GM12801 (cell line): Measurements from ENCODE around the gene TC2N.

Source experiments
- TF ChIP-seq, protein P1 (sequence below): IDR thresholded peaks from one replicate; pipeline ENCODE4 v1.5.1; 2011; ENCODE audit warnings: control low read depth; ENCODE audit not compliant: insufficient read length; ENCODE audit errors: extremely low read depth

Gene TC2N

DNA sequence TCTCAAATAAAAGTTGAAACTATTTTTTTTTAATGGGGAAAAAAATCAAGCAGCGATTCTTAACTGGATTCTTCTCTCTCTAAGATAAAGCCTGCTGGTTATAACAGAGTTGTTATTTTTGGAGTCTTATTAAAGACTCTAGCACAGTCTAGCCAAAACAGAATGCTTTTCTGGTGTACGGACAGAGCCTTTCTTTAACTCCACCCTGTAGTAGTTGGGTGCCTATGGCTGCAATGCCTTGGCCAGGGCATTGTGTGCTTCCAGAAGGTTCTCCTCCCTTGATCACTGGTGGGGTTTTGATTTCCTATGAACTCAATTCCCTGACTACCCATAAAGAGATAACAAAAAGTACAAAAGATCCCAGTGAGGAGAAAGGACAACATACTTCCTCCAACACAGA is 35.7 kb upstream of the TC2N start:
- TF ChIP-seq, protein P1, sequence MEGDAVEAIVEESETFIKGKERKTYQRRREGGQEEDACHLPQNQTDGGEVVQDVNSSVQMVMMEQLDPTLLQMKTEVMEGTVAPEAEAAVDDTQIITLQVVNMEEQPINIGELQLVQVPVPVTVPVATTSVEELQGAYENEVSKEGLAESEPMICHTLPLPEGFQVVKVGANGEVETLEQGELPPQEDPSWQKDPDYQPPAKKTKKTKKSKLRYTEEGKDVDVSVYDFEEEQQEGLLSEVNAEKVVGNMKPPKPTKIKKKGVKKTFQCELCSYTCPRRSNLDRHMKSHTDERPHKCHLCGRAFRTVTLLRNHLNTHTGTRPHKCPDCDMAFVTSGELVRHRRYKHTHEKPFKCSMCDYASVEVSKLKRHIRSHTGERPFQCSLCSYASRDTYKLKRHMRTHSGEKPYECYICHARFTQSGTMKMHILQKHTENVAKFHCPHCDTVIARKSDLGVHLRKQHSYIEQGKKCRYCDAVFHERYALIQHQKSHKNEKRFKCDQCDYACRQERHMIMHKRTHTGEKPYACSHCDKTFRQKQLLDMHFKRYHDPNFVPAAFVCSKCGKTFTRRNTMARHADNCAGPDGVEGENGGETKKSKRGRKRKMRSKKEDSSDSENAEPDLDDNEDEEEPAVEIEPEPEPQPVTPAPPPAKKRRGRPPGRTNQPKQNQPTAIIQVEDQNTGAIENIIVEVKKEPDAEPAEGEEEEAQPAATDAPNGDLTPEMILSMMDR = no peak

DNA sequence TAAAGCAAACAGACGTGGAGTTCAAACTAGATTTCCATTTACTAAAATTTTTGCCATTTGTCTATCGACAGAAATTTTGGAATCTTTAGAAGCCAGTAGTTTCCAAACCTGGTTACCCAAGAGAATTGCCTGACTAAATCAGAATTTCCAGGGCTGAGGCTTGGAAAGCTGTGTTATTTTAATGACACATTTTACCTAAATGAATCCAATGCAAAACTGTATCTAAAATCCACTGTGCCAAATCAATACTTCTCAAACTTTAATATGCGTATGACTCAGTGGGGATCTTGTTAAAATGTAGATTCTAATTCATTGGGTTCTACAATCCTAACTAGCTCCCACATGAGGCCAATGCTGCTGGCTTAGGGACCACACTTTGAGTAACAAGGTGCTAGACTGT is 35.0 kb upstream of the TC2N start:
- TF ChIP-seq, protein P1 = no peak

DNA sequence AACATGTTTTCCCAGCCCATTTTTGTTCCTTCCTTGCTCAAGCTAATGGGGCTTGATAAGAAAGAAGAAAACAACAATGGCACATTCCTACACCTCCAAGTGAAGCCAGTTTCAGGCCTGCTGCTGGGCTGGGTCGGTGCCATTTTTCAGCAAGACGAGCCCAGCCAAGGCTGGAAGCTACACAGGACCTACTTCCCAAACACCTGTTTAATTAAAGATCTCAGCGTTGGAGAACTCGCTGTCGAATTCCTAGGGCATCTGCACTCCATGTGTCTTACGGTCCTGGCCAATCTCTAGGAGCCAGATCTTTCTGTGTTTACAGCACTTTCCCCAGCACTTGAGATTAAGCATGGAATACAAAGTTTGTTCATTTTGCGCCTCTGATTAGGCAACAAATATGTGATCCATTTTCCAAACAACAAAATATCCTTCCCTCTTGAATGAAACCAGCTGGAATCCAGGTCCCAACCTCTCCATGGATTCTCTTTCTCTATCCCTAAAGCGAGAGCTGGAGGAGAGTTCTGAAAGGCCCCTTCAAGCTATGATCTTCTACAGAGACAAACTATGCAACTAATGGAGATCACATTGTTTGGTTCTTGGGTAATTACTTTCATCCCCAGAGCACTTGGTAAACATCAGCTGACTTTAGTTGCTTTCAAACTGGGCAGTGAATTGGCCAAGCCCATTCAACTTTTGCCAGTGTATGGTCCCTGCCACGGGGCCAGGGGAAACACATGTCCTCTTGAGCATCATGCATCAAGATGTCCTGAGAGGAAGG is 34.3 kb upstream of the TC2N start:
- TF ChIP-seq, protein P1 = no peak

DNA sequence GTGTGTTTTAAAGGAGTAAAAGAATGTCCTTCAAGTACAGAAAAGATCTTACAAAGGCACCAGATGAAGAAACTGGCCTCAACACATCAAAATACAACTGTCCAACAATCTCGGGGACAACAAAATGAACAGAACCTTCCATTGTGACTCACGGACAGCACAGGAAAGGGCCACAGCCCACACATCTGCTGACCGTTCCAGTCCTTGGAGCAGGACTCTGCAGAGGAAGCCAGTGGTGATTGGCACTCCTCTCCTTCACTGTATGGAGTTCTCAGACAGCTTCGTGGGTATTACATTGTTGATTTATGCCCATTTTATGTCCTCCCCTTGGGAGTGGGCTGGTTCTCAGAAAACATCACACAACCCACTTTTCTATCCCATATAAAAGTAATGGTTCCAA is 32.5 kb upstream of the TC2N start:
- TF ChIP-seq, protein P1 = no peak

DNA sequence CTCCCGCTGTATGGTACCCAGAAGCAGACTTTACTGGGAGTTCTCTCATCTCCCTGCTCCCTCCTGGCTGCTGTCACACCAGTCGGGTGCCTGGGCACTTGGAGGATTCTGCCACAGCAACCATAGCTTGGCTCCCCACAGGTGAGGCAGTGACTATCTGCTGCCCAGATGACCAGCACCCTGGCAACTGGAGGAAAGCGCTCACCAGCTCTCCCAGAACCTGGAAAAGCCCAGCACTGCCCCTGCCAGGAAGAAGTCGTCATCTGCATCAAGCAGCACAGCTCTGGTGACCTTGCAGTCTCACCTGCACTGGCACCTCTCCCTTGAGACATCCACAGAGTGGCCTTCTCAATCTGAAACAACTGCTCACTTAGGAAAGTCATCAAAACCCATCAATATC is 31.9 kb upstream of the TC2N start:
- TF ChIP-seq, protein P1 = no peak

DNA sequence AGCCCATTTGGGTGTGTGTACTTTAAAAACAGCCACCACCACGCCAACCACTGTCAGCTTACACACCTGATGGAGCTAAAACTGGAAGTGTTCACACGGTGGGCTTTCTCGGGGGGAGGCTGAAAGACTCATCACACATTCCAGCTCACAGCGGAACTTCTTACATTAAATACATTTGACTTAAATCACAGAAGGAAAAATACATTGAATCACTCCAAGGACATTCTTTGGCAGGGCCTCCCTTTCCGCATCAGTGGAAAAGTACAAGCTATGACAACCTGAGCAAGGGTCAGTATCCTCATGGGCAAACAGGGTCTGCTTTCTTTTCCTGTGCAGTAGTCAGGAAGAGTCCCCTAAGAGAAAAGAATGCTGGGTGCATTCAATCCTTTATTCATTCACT is 31.0 kb upstream of the TC2N start:
- TF ChIP-seq, protein P1 = no peak

DNA sequence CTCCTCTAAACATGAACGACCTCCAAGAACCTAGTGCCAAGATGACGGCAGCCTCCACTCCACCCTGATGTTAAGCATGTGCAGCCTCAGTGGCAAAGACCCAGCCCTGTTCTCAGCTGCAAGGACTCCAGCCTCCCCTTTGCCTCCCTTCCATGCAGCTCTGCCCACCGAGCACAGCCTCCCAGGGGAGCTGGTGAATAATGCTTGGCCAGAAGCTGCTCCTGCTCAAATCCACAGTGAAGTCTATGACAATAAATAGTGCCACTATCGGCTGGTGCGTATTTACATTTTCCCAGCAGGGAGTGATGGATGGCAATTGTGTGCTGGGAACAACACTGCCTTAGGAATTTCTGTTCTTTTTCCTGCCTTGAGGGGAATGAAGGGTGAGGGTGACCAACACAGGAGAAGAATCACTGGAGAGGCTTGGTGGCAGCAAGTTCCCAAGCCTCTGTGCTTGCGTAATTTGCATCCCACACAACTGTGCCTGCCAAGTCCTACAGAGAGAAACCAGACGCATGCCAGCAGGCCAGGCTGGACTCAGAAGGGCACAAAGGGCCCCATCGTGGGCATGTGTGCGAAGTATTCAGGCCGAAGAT is 29.9 kb upstream of the TC2N start:
- TF ChIP-seq, protein P1 = no peak
